Fibroblast of peridontal ligament (primary cell): ENCODE data around the gene KLK7.
"Not testable (repeated sequence)": the region's sequence is repeated elsewhere in the genome, so short reads cannot be mapped to it uniquely, and the experiment has no call there.

Experiments
- DNase-seq: peaks from one replicate; pipeline ENCODE4 v3.0.0-alpha.2; 2010; ENCODE audit errors: extremely low read depth

Gene KLK7

DNA sequence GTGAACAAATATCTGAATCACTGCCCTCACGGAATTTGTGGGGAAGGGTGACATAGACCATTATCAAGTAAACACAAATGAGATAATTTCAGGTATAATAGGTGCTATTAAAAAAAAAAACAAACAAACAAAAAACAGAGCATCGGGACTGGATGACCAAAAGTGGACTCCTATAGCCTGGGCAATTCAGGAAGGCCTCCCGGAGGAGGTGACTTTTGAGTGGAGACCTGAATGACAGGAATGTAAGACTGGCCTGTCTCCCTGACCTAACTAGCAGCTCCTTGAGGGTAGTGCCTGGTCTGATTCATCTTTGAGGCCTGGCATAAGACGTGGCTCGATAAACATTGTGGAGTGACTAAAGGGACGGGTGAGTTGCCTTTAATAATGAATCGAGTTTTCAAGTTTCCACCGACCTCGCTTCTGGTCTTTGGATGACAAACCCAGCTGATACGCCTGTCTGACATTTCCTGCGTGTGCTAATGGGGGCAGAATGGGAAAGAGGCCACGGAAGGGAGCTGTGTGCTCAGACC, 29.0 kb upstream of the KLK7 start:
- DNase-seq, result no peak

DNA sequence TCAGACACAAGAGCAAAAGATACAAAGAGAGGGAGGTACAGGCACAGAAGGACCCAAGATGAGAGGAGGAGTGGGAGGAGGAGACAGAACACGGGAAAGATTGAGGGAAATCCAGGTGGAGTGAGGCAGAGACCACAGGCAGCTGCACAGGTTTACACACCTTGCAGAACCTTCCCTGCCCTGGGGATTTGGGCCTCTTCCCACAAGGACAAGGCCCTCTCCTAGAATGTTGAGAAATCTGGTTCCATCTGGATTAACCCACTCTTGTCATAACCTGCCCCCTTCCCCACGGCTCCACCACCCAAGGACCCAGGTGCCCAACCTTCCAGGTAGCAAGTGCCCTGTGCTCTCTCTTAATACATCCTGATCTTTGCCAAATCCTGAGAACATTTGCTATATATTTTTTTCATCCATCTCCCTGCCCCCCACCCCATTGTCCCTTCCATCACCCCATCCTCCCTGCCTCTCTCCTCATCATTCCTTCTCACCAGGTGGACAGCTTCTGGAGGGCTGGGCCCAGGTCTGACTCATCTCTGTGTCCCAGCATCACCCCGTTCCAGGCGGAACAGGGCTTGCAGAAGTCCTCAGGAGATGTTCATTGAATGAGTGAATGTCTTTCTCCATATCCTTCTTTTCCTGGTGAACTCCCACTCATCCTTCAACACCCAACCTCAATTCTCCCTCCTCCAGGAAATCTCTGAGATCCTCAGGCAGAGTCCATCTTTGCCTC, 26.5 kb upstream of the KLK7 start:
- no peak for DNase-seq

DNA sequence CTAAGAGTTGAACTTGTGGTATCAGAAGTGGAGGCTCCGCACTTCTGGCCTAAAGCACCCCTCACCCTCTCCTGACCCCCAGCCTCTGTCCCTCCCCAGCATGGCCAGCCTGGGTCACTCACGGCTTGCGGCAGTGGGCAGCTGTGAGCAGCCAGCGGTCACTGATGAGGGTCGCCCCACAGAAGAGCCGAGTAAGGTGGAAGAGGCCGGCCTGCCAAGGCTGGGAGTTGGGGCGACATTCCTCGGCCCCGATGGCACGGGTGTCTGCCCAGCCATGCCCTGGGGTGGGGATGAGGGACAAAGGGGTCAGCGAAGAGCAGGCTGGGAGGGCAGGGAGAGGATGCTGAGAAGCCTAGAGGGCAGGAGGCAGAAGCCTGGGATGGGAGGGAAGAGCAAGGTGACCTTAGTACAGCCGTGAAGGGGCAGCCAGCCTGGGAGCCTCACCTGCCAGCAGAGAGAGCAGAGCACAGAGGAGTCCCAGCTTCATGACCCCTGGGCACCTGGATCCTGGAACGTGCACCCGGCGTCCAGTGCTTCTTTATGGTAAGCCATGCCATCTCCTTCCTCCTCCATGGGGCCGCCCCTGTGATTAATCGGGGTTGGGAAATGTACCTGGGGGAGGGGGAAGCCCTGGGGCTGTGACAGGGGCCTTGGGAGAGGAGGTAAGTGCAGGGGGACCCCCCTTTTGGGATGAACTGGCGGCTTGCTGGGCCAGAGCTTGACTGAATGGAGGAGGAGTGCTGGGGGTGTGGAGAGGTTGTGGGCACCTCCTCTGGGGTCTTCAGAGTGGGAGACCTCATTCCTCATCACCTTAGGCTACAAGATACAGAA, 25.6 kb upstream of the KLK7 start:
- no peak for DNase-seq

DNA sequence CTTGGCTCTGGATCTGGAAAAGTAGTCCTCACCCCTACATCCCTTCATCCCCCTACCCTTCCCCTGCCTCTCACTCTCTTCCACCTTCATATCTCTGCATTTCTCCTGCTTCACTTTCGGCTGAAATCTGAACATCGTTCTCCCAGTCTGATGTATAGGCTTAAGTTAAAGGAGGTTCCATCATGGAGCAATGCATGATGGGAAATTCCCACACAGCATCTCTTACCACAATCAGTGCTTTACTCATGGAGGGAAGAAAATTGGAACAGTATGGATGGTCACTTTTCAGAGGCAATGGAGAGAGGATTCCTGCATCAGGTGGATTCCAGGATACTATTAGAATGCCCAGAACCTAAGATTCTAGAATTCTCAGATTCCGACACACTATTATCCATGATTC, 23.8 kb upstream of the KLK7 start:
- no peak for DNase-seq

DNA sequence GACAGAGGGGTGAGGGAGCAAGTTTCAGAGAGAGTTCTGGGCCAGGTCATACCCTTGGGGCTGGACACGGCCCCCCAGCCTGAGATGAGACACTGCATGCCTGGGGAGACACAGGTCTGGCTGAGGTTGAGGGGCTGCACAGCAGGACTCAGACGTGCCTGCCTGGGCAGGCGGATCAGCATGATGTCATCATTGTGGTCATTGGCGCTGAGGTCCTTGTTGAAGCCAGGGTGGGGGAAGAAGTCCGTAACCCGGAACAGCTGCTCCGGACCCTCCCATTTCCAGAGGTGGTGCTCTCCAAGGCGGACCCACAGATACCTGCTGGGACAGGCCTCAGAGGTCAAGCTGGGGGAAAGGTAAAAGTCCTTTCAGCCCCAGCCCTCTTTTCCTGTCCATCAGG, 22.7 kb upstream of the KLK7 start:
- no peak for DNase-seq

DNA sequence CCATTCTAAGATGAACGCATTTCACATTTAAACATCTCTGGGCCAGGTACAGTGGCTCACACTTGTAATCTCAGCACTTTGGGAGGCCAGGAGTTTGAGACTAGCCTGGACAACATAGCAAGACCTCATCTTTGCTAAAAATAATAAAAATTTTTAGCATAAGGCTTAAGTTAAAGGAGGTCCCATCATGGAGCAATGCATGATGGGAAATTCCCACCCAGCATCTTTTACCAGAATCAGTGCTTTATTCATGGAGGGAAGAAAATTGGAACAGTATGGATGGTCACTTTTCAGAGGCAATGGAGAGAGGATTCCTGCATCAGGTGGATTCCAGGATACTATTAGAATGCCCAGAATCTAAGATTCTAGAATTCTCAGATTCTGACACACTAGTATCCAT, 21.5 kb upstream of the KLK7 start:
- no peak for DNase-seq

DNA sequence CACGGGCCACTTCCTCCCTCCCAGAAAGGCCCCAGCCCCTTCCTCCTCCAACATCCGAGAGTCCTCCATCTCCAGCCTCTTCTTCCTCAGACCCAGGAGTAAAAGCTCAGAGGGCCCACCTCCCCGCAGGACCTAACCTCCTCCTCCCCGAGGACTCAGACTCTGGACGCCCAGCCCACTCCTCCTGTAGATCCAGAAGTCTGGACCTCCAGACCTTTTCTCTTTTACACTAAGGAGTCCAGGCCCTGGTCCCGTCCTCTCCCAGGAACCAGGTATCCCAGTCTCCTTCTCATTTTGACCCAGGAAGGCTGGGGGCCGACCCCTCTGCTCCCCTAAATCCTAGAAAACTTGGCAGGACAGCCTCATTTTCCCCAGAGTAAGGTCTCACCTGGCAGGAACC, 19.6 kb upstream of the KLK7 start:
- no peak for DNase-seq

DNA sequence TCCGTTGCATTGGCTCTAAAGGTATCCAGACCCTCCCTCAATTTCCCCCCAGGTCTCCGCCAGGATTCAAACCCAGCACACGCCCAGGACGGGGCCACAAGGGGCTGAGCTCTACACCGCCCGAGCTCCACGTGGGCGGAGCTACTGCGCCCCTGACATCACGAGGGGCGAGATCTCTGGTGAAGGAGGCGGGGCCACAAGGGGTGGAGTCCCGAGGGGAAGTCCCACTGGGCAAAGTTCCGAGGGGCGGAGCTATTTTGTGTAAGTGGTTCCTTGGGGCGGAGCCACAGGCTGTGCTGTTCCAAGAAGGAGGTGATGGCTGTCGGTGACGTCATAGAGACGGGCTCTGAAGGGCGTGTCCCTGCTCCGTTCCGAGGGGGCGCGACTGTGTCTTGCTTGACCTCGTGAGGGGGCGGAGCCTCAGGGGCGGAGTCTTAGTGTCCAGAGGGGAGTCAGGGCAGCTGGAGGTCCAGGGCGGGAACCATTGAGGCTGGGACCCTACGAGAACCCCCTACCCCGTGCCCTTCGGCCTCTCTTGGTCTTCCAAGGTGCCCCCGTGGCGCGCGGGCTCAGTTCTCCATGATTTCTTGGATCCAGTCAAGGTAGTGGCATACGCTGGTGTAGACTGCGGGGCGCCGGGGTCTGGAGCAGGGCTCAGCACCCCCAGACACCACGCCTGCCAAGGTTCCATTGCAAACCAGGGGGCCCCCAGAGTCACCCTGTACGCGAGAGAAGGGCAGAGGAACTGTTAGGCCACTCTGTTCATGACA, 19.0 kb upstream of the KLK7 start:
- no peak for DNase-seq

DNA sequence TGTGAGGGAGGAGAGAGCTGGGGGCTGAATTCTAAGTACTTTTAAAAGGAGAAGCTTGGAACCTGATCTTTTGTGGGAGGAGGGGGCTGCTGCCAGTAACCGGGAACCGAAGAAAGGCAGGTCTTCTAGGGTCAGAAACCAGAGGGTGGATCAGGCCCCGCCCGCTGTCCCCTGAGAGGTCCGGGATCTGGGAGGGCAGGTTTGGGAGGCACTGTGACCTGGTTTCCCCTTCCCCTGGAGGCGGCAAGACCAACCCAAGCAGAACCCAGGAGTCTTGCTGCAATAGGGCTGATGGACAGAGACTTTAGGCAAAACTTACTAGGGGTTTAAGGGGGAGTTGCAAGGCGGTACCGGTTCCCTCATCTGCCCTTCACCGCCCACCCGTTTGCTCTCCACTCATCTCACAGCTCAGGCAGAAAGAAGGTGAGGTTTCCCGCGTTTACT, 18.4 kb upstream of the KLK7 start:
- no peak for DNase-seq

DNA sequence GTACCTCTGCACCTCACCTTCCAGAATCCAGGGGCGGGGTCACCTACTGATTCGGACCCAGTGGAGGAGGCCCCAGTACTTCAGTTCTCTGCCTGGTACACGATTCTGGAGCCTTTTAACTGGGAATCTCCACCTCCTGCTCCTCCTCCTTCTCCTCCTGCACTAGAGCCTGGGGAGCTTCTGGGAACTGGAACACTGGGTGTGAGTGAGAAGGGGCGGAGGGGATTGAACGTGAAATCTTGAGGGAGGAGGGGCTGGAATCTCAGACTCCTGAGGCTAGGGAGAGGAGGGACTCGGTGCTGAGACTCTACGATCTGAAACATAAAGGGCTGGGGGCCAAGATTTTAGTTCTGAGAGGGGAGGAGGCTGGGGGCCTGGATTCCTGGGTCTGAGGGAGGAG, 17.8 kb upstream of the KLK7 start, which contains the start of gene KLK8:
KLK8 (minus strand) TSS at position 90 of the 400 bp plus-strand sequence. CDS start 437 bp downstream, outside the sequence.
- no peak for DNase-seq

DNA sequence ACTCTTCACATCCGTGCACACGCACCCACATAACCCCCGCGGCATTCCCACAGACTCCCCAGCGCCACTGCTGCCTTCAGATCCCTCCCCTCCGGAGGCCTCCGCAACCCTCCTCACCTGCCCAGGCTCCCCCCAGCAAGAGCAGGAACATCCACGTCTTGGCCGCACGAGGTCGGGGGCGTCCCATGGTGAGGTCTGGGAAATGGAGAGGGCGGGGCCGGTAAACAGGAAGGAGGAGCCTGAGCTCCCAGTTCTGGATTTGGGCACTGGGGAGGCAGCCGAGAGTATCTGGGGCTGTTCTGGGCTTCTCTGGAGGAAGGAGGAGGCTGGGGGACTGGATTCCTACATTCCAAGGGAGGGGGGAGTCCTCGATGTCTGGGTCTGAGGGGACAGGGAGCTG, 17.3 kb upstream of the KLK7 start:
- DNase-seq, result no peak

DNA sequence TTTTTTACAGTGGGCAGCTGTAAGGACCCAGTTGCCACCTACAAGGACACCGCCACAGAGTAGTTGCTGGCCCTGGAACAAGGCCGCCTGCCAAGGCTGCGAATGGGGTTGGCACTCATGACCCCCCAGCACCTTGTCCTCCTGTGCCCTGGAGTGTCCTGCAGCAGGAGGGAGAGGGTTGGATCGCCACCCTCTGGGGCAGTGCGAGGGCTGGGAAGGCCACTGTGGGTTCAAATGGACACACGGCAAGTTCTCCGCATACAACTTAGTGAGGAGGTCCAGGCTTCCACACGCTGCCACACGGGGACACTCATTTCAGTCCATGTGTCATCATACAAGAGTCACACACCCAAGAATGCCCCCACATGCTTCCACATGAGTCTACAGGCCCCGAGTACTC, 16.7 kb upstream of the KLK7 start:
- no peak for DNase-seq

DNA sequence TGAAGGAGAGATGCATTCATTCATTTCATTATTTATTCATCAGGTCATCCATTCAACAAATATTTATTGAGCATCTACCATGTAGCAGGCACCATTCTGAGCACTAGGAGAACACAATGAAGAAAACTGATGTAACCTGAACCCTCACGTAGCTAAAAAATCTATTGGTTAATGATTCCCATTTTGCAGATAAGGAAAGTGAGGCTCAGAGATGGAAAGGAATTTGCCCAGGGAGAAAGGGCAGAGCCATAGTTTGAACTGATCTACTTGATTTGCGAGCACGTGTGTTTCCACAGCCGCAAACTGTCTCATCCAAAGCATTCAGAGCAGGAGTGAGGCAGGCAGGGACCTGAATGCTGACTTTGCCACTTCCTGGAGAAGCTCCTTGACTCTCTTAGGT, 15.0 kb upstream of the KLK7 start:
- no peak for DNase-seq

DNA sequence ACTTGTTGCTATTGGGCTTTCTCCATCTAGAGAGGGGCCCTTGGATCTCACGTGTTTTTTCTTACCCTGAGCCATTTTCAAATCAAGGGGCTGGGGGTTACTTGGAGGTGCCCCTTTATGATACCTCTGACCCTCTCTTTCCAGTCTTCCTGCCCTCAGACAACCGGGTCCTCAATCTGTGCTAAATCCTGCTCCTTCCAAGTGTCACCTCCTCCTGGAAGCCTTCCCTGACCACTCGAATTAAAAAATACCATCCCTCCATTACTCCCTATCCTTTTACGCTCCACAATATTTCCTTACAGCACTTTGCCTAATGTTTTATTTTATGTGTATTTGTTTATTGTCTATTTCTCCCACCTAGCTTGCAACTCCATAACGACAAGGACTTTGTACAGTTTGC, 14.3 kb upstream of the KLK7 start:
- no peak for DNase-seq

DNA sequence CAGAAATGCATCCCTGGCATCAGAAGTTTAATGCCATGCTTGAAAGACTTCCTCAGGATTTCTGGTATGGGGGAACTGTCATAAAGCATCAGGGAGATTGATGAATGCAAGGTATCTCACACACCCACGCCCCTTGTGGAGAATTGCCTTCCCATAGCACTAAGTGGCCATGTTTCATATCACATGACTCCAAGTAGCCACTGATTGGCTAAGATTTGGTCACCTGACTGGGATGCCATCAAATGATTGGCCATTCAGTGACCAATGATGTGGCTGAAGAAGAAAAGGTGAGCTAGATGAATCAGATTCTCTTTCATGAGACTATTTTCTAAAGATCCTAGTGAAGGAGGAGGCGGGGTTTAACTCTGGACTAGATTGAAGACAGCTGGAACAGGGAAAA, 10.4 kb upstream of the KLK7 start:
- DNase-seq, result no peak

DNA sequence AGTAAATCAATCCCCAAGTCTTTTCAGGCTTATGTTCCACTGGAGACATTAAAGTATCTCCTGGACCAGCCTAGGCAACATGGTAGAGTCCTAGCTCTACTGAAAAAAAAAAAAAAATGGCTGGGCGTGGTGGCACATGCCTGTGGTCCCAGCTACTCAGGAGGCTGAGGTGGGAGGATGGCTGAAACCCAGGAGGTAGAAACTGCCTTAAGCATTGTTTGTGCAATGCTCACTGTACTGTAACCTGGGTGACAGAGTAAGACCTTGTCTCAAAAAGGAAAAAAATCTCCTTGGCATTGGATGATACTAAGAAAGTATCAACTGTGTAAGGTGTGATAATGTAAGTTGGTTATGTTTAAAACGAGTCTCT, 8.9 kb upstream of the KLK7 start:
- no peak for DNase-seq

DNA sequence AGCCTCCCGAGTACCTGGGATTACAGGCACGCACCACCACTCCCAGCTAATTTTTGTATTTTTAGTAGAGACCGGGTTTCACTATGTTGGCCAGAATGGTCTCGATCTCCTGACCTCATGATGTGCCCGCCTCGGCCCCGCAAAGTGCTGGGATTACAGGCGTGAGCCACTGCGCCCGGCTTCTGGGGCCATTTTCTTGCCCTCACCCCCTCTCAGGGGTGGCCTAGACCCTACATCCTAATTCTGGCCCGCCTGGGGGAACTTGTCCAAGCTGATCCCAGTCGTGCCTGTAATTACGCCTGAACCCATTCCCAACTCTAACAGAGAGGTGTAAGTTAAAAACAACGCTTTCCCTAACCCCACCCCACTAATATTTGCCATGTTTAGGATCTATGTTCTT, 699 bp upstream of the KLK7 start:
- DNase-seq, result not testable (repeated sequence)

DNA sequence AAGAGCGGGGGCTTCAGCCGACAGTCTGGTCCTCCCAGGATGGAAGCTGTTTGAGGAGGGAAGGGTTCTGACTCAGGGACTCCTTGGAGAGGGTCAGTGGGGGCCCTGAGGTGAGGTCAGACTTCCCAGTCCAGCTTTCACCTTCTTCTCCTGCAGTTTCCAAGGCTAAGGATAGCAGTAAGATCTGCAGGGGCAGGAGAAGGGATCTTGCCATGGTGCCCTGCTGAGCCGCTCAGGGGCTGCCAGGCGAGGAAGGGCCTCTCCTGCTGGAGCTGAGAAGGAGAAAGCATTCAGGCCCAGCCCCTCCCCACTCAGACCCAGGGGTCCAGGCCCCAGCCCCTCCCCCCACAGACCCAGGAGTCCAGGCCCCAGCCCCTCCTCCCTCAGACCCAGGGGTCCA, 1.5 kb downstream of the KLK7 start:
- no peak for DNase-seq

DNA sequence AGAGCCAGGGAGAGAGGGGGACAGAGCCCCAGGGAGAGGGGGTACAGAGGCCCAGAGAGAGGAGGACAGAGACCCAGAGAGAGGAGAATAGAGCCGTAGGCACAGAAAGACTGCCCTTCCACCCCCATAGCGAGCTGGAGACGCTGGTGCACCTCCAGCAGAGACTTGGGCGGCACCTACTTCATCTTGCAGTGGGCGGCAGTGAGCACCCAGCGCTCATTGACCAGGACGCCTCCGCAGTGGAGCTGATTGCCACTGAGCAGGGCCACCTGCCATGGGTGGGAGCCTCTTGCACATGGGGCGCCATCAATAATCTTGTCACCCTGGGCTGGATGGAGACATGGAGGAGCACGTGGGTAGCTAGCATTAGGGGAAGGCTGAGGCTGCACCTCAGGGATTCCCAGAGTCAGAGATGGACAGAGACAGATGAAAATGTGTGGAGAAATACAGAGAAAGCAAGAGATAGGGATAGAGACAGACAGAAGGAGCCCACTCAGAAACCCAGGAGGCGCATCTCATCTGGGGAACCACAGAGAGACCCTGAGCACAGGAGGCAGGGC, 2.0 kb downstream of the KLK7 start:
- DNase-seq, result no peak

DNA sequence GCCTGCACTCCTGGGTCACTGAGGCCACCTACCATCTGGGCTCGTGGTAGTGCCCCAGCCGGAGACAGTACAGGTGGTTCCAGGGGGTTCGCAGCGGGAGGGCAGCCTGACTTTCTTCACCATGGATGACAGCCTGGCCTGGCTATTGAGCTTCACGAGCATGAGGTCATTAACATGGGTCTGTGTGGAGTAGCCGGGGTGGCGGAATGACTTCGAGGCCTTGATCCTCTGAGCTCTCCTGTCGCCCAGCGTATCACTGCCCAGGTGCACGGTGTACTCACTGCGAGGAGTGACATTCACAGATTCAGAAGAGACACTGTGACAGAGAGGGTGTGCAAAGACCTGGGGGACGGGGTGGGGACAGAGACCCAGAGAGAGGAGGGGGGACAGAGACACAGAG, 3.5 kb downstream of the KLK7 start:
- no peak for DNase-seq

DNA sequence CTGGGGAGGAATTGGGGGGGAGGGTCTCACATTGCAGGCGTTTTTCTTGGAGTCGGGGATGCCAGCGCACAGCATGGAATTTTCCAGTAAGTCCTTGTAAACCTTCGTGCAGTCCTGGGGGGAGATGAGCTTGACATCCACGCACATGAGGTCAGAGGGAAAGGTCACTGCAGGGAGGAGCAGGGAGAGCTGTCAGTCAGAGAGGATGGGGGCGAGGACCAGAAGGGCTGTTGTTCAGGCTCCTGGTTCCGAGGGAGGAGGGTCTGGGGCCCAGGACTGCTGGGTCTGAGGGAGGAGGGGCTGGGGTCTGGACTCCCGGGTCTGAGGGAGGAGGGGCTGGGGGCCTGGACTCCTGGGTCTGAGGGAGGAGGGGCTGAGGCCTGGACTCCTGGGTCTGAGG, 4.0 kb downstream of the KLK7 start:
- DNase-seq, result no peak

DNA sequence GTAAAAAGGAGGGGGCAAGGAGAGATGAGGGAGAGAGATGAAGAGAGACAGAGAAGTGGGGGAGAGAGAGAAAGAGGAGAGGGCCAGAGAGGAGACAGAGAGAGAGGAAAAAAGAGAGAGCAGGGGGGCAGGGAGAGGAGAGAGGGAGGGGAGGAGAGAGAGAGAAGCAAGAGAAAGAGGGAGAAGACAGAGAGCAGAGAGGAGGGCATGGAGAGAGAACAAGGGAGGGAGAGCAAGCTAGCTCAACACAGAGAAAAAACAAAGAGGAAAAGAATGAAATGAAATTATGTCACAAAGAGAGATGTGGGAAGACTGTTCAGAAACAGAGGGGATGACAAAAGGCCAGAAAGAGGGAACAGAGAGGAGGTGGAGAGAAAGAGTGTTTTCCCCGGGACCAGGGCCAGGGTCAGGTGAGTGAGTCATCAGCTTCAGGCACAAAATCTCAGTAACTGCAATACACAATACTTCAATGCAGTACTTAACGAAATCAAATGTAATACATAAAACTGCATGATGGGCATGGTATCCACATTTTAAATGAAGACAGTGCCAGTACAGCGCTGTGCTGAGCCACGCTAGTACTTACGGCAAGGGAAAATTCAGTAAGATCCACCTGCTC, 4.8 kb downstream of the KLK7 start:
- no peak for DNase-seq
